OCI-LY1 (cell line): ENCODE results near the gene C10orf88.

ENCODE experiments used
- CTCF ChIP-seq: fragments of 200-600 bp; sonication (generic), shearing (Covaris generic); IDR thresholded peaks from 2 replicates; pipeline ENCODE4 v1.5.1; 2017; ENCODE audit warnings: mild to moderate bottlenecking, antibody characterized with exemption, low read length, moderate library complexity, mixed read lengths
- EZH2 ChIP-seq: fragments of 200-600 bp; sonication (generic), shearing (Covaris generic); IDR thresholded peaks from 2 replicates; pipeline ENCODE4 v1.8.0; 2017; ENCODE audit warnings: borderline replicate concordance, mixed run types, mild to moderate bottlenecking, antibody characterized with exemption, low read length, moderate library complexity, mixed read lengths

GRCh38 chr10:122974023-122974422 lies 20.0 kb upstream of the C10orf88 start:
- TF ChIP-seq CTCF (no peak), EZH2 (no peak)
